ENCODE data around the gene TFF3. TPM values are rescaled to one million over a fixed set of nuclear protein-coding genes. Genes with fewer than 3 reads are reported as not detected.

Gene TFF3
- total RNA-seq, 4 donors from 2014 or later: 1.9 to 8.0 (median 5.5) TPM; not detected in 1

DNA sequence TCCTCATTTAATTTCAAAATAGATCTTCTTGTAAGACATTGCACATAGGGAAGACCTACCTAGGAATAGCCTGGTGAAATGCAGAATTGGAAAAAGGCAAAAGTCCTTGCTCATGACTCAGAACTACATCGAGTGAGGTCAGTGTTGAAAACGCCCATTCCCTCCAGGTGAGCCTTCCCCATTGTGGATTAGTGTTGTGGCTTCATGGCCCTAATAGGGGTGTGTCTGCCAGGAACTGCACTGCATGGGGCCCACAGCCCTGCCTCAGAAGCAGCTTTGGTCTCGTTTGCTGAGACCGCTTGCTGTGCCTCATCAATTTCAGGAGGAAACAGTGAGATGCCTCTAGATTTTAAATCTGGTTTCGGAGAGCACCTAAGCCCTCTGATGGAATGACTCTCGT, 17.0 kb downstream of the TFF3 start:
- H3K9me3 ChIP-seq: no peaks in the 10 kb centered on the region

DNA sequence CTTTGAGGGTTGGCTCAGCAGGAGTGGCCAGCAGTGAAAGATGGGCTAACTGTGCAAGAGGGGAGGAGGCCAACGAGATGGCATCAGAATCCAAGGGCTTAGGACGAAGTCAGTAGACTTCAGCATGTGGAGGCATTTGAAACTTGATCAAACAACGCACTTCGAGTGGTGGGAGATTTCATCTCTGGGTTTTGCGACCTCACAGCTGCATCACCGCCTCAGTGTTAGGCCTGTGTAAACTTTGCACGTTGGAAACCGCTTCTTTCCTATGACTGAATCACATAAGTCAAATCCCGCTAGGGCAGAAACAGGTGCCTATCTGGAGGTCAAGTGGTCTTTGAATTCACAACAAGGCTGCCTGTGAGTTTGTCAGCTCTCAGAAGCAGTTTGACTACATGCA, 17.8 kb downstream of the TFF3 start:
- no peak overlapping the region for H3K4me3 ChIP-seq
- no peak for DNase-seq (ENCODE audit: low spot score in 2 of 2)

More for the DNA sequence above, 17.0 kb downstream of the TFF3 start:
- Histone ChIP-seq H3K27me3 (no peaks in the 10 kb centered on the region), H3K36me3 (peaks cover 30% of the 10 kb centered on the region), H3K27ac (no peak overlapping the region), H3K4me3 (no peak overlapping the region), H3K4me1 (no peaks in the 10 kb centered on the region)
- TF ChIP-seq CTCF (IDR thresholded peaks at IDR 0.05): no peak
- TF ChIP-seq EP300 (IDR thresholded peaks at IDR 0.05): no peak
- TF ChIP-seq POLR2A (IDR thresholded peaks at IDR 0.05): no peak
- WGBS: 77% methylated on average over 6 of the region's 6 CpGs
- DNase-seq (ENCODE audit: low spot score in 2 of 2): no peak

GRCh38 chr21:42296501-42296900, 18.7 kb downstream of the TFF3 start:
- H3K9me3 ChIP-seq: no peaks in the 10 kb centered on the region
- no peaks in the 10 kb centered on the region for H3K4me1 ChIP-seq
- WGBS: 59% methylated on average over 7 of the region's 7 CpGs
- DNase-seq (ENCODE audit: low spot score in 2 of 2): no peak
- no peaks in the 10 kb centered on the region for H3K27me3 ChIP-seq
- H3K27ac ChIP-seq: no peak overlapping the region
- peaks cover 42% of the 10 kb centered on the region for H3K36me3 ChIP-seq
- H3K4me3 ChIP-seq: no peak overlapping the region
- TF ChIP-seq EP300 (IDR thresholded peaks at IDR 0.05) (no peak), CTCF (IDR thresholded peaks at IDR 0.05) (no peak), POLR2AphosphoS5 (IDR thresholded peaks at IDR 0.05) (no peak)

More for the DNA sequence above, 17.8 kb downstream of the TFF3 start:
- 84% methylated on average over 9 of the region's 9 CpGs for WGBS
- Histone ChIP-seq H3K27ac (no peak overlapping the region), H3K9me3 (no peaks in the 10 kb centered on the region), H3K27me3 (no peaks in the 10 kb centered on the region), H3K36me3 (peaks cover 34% of the 10 kb centered on the region), H3K4me1 (no peaks in the 10 kb centered on the region)
- TF ChIP-seq EP300 (IDR thresholded peaks at IDR 0.05): no peak
- no peak for TF ChIP-seq POLR2A (IDR thresholded peaks at IDR 0.05)
- no peak for TF ChIP-seq CTCF (IDR thresholded peaks at IDR 0.05)
- no peak for TF ChIP-seq POLR2AphosphoS5 (IDR thresholded peaks at IDR 0.05)

DNA sequence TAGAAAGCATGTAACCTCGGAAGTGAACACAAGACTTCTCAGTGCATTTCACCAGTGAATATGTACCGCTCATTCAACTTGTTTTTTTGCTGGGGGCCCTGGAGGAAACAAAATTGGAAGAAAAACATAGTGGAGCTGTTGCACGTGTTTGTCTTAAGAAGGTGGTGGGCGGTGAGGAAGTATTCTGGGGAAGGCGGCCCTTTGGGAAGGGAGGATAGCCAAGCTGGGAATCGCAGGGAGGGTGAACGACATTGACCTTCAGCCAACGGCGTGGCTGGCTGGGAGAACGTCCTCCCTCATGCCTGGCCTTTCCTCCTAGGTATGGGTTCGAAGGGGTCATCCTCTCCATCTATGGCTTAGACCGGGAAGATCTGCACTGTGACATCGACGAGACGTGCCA, 19.4 kb downstream of the TFF3 start:
- TF ChIP-seq CTCF (IDR thresholded peaks at IDR 0.05) (no peak), EP300 (IDR thresholded peaks at IDR 0.05) (no peak), POLR2A (IDR thresholded peaks at IDR 0.05) (no peak), POLR2AphosphoS5 (IDR thresholded peaks at IDR 0.05) (no peak)
- Histone ChIP-seq H3K36me3 (peaks cover 49% of the 10 kb centered on the region), H3K4me3 (no peak overlapping the region), H3K27me3 (no peaks in the 10 kb centered on the region), H3K9me3 (no peaks in the 10 kb centered on the region), H3K27ac (no peak overlapping the region), H3K4me1 (no peaks in the 10 kb centered on the region)
- no peak for DNase-seq (ENCODE audit: low spot score in 2 of 2)
- 73% methylated on average over 15 of the region's 15 CpGs for WGBS

- H3K9me3 ChIP-seq: no peaks in the 10 kb centered on the region
- no peak overlapping the region for H3K4me3 ChIP-seq
- peaks cover 55% of the 10 kb centered on the region for H3K36me3 ChIP-seq
- DNase-seq (ENCODE audit: low spot score in 2 of 2): no peak
- TF ChIP-seq POLR2A (IDR thresholded peaks at IDR 0.05) (no peak), EP300 (IDR thresholded peaks at IDR 0.05) (no peak), POLR2AphosphoS5 (IDR thresholded peaks at IDR 0.05) (no peak), CTCF (IDR thresholded peaks at IDR 0.05) (no peak)
- no peaks in the 10 kb centered on the region for H3K4me1 ChIP-seq
- WGBS: 95% methylated on average over 18 of the region's 22 CpGs
- no peaks in the 10 kb centered on the region for H3K27me3 ChIP-seq
- no peak overlapping the region for H3K27ac ChIP-seq
Measured at GRCh38 chr21:42294273-42294880, 20.8 kb downstream of the TFF3 start.

Measured in suprapubic skin (tissue), 4 donors.